Esophagus muscularis mucosa (tissue), 4 donors: ENCODE measurements around the gene ZNF296. TPM values are rescaled to one million over a fixed set of nuclear protein-coding genes. Genes with fewer than 3 reads are reported as not detected.

Experiments
- DNase-seq: peaks from one replicate; pipeline ENCODE4 v3.0.0-alpha.2; 2017; ENCODE audit errors: extremely low spot score
- H3K27ac ChIP-seq, 4 donors: fragments of 200-600 bp; sonication (generic); replicated peaks in 1 of 4; 1 replicate in 3 of 4; 2 replicates in 1 of 4; pipeline ENCODE4 v1.5.1; 2016 to 2019; ENCODE audit warnings: mild to moderate bottlenecking in 1 of 4
- H3K27me3 ChIP-seq, 4 donors: fragments of 200-600 bp; sonication (generic); one replicate each; pipeline versions ENCODE4 v1.5.1 to v1.6.0; 2016 to 2019
- H3K36me3 ChIP-seq, 4 donors: fragments of 200-600 bp; sonication (generic); one replicate each; pipeline ENCODE4 v1.5.1; 2016 to 2019
- H3K4me1 ChIP-seq, 4 donors: fragments of 200-600 bp; sonication (generic); one replicate each; pipeline ENCODE4 v1.5.1; 2016 to 2019
- H3K4me3 ChIP-seq, 4 donors: fragments of 200-600 bp; sonication (generic); 1 replicate in 2 of 4; 2 replicates in 2 of 4; pipeline ENCODE4 v1.5.1; 2016 to 2019; ENCODE audit warnings: mild to moderate bottlenecking in 4 of 4, moderate library complexity in 1 of 4
- H3K9me3 ChIP-seq, 4 donors: fragments of 200-600 bp; sonication (generic); 1 replicate in 3 of 4; 2 replicates in 1 of 4; pipeline ENCODE4 v1.5.1; 2016 to 2019
- CTCF ChIP-seq, 3 experiments: fragments of 200-600 bp in 2 of 3; fragments of 450-650 bp in 1 of 3; sonication (generic) in 2 of 3; IDR thresholded peaks; one replicate each; pipeline ENCODE4 v1.5.1; 2017 to 2019; ENCODE audit warnings: antibody characterized with exemption in 3 of 3, mild to moderate bottlenecking in 2 of 3, moderate library complexity in 1 of 3
- EP300 ChIP-seq: sonication (generic); formaldehyde crosslinking; IDR thresholded peaks from one replicate; pipeline ENCODE4 v1.6.1; 2017; ENCODE audit warnings: antibody characterized with exemption
- POLR2A ChIP-seq: fragments of 450-650 bp; IDR thresholded peaks from one replicate; pipeline ENCODE4 v1.6.1; 2017; ENCODE audit warnings: antibody characterized with exemption, moderate library complexity, mild to moderate bottlenecking, low read depth
- POLR2AphosphoS5 ChIP-seq, 2 donors: sonication (generic); formaldehyde crosslinking; IDR thresholded peaks; one replicate each; pipeline ENCODE4 v1.6.1; 2017; ENCODE audit warnings: antibody characterized with exemption in 2 of 2
- WGBS: methylation state at CpG from one replicate; pipeline ENCODE4 v1.1.5; 2018; 5-methylcytosine and 5-hydroxymethylcytosine counted together
- intact Hi-C: fragments of 100-400 bp; cut with DNase I; formaldehyde crosslinking; loops from one replicate; pipeline ENCODE4 v1.15.1; 2023
- total RNA-seq, 4 donors: library from RNA; depleted of rRNA; stranded (reverse); fragments of >200 nt; gene quantifications; one replicate each; pipeline versions ENCODE4 v1.1.0 to v1.2.1, GENCODE V29; 2016

ZNF296 gene
- total RNA-seq, 4 donors from 2014 or later, result 0.17 to 0.23 TPM; not detected in 2

GRCh38 chr19:45037393-45038169 is 38.7 kb downstream of the ZNF296 start:
- H3K4me3 ChIP-seq, result no peak overlapping the region
- intact Hi-C loops, result no loop called here
- no peak for TF ChIP-seq EP300
- no peak for TF ChIP-seq POLR2A
- no peak for TF ChIP-seq POLR2AphosphoS5 (IDR thresholded peaks at IDR 0.05)
- no peak for TF ChIP-seq CTCF (IDR thresholded peaks at IDR 0.05)
- WGBS, result 91% methylated on average over 23 of the region's 37 CpGs
- H3K27ac ChIP-seq, result peak overlapping the region in 1 of 4 donors; percentile 96
- peaks cover 30 to 42% (median 39%) of the 10 kb centered on the region in 4 donors for H3K4me1 ChIP-seq
- DNase-seq, result no peak
- peaks cover 0 to 4% (median 0%) of the 10 kb centered on the region in 4 donors for H3K9me3 ChIP-seq
- H3K27me3 ChIP-seq, result no peaks in the 10 kb centered on the region
- peaks cover 16 to 71% (median 54%) of the 10 kb centered on the region in 4 donors for H3K36me3 ChIP-seq

DNA sequence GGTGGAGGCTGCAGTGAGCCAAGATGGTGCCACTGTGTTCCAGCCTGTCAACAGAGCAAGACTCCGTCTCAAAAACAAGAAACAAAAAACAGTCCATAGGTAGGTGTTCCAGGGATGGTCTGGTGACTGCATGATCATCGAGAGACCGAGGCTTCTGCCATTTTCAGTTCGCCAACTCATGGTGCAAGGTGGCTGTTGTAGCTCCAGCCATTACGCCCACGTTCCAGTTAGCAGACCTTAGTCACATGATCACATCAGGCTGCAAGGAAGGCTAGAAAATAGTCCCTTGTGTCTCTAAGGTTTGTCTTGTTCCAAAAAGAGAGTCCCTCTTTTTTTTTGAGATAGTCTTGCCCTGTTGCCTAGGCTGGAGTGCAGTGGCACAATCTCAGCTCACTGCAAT is 40.5 kb downstream of the ZNF296 start:
- no peak for DNase-seq
- TF ChIP-seq EP300 (no peak), CTCF (IDR thresholded peaks at IDR 0.05) (no peak), POLR2AphosphoS5 (IDR thresholded peaks at IDR 0.05) (no peak), POLR2A (no peak)
- Histone ChIP-seq H3K27ac (no peak overlapping the region), H3K36me3 (peaks cover 12 to 71% (median 52%) of the 10 kb centered on the region in 4 donors), H3K4me3 (no peak overlapping the region), H3K4me1 (peaks cover 19 to 23% (median 21%) of the 10 kb centered on the region in 4 donors), H3K27me3 (no peaks in the 10 kb centered on the region), H3K9me3 (peaks cover 0 to 4% (median 0%) of the 10 kb centered on the region in 4 donors)
- 98% methylated on average over 6 of the region's 6 CpGs for WGBS
- intact Hi-C loops, result no loop called here

DNA sequence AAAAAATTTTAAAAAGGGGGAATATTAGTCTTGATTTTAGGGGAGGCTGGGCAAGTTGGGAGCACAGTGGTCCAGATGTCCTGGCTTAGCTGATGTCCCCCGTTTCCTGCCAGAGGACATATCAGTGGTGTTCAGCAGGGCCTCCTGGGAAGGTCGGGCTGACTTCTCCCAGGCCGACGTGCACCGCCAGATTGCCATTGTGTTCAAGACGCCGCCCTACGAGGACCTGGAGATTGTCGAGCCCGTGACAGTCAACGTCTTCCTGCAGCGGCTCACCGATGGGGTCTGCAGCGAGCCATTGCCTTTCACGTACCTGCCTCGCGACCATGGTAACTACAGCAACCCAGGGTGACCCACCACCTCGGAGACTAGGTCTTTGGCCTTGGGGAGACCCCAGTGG is 43.9 kb downstream of the ZNF296 start:
- H3K9me3 ChIP-seq, result peaks cover 0 to 4% (median 0%) of the 10 kb centered on the region in 4 donors
- WGBS, result 88% methylated on average over 18 of the region's 18 CpGs
- H3K27me3 ChIP-seq, result no peaks in the 10 kb centered on the region
- H3K4me1 ChIP-seq, result no peaks in the 10 kb centered on the region
- intact Hi-C loops, result no loop called here
- no peak for TF ChIP-seq POLR2AphosphoS5 (IDR thresholded peaks at IDR 0.05)
- TF ChIP-seq EP300, result no peak
- peaks cover 19 to 94% (median 71%) of the 10 kb centered on the region in 4 donors for H3K36me3 ChIP-seq
- no peak for DNase-seq
- H3K4me3 ChIP-seq, result no peak overlapping the region
- H3K27ac ChIP-seq, result no peak overlapping the region

- intact Hi-C loops, result no loop called here
- 93% methylated on average over 6 of the region's 6 CpGs for WGBS
- Histone ChIP-seq H3K9me3 (peaks cover 0 to 4% (median 0%) of the 10 kb centered on the region in 4 donors), H3K36me3 (peaks cover 19 to 96% (median 73%) of the 10 kb centered on the region in 4 donors), H3K4me1 (no peaks in the 10 kb centered on the region), H3K4me3 (no peak overlapping the region), H3K27me3 (no peaks in the 10 kb centered on the region), H3K27ac (no peak overlapping the region)
- no peak for TF ChIP-seq EP300
- TF ChIP-seq POLR2AphosphoS5 (IDR thresholded peaks at IDR 0.05), result no peak
- no peak for TF ChIP-seq CTCF (IDR thresholded peaks at IDR 0.05)
- no peak for TF ChIP-seq POLR2A
- no peak for DNase-seq
These were observed 45.5 kb downstream of the ZNF296 start for GRCh38 chr19:45030825-45031224.

- Histone ChIP-seq H3K9me3 (no peaks in the 10 kb centered on the region), H3K36me3 (peaks cover 19 to 70% (median 52%) of the 10 kb centered on the region in 4 donors), H3K27me3 (no peaks in the 10 kb centered on the region), H3K4me3 (no peak overlapping the region), H3K4me1 (no peaks in the 10 kb centered on the region), H3K27ac (no peak overlapping the region)
- TF ChIP-seq POLR2AphosphoS5 (IDR thresholded peaks at IDR 0.05) (no peak), EP300 (no peak), CTCF (IDR thresholded peaks at IDR 0.05) (no peak), POLR2A (no peak)
- WGBS, result 100% methylated on average over 2 of the region's 2 CpGs
- no peak for DNase-seq
- intact Hi-C loops, result no loop called here
These were observed 48.9 kb downstream of the ZNF296 start for GRCh38 chr19:45027371-45027770.
